ENCODE measurements around the gene GSTA1.

Gene GSTA1

DNA sequence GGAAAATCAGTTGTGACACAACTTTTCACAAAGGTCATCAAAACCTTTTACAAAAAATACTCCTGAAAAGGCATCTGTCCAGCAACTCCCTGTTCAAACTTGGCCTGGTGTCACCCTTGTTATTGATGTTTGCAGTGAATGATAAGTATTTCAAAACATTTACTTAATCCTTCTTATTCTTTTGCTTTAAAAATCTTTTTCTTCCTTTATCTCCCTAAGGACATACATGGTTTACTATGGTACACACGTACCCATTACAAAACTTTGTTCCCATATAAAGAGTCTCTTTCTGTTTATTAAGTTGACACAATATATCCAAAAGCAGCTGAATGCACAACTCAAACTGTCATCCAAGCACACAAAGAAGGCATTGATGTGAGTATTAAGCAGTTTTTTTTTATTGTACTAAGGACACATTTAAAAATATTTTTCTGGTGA, 57.8 kb downstream of the GSTA1 start:
- H3K4me1 ChIP-seq (ENCODE audit: control insufficient read depth, insufficient read depth, low read length): peaks cover 20% of the 10 kb centered on the region
- no peaks in the 10 kb centered on the region for H3K36me3 ChIP-seq (ENCODE audit: control insufficient read depth, insufficient read depth, low read length)

DNA sequence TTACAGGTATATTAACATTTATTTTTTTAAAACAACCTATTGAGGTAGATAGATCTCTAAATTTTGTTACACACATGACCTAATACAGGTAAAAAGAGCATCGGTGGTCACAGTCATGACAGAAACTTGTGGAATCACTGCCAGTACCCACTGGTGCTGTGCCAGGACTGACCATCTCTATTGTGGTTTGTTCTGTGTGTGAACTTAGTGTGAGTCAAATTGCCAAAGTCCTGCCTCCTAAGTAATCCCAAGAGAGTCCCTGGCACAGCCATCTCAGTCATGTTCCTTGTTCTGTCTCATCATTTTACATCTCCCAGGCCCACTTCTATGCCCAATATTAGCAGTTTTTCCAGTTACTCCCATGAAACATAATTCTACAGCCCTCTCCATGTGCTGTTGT, 61.7 kb downstream of the GSTA1 start:
- no peak overlapping the region for H3K9ac ChIP-seq (ENCODE audit: low read length)
- H3K27me3 ChIP-seq (ENCODE audit: control insufficient read depth, insufficient read depth, low read length): no peaks in the 10 kb centered on the region
- H3K36me3 ChIP-seq (ENCODE audit: control insufficient read depth, insufficient read depth, low read length): no peaks in the 10 kb centered on the region
- H3K4me3 ChIP-seq (ENCODE audit: low read length): no peak overlapping the region
- peaks cover 11% of the 10 kb centered on the region for H3K4me1 ChIP-seq (ENCODE audit: control insufficient read depth, insufficient read depth, low read length)
- no peaks in the 10 kb centered on the region for H3K9me3 ChIP-seq (ENCODE audit: control insufficient read depth, low read length)

More for the DNA sequence above, 57.8 kb downstream of the GSTA1 start:
- no peak overlapping the region for H3K9ac ChIP-seq (ENCODE audit: low read length)
- no peak overlapping the region for H3K4me3 ChIP-seq (ENCODE audit: low read length)
- H3K9me3 ChIP-seq (ENCODE audit: control insufficient read depth, low read length): peaks cover 2% of the 10 kb centered on the region
- H3K27me3 ChIP-seq (ENCODE audit: control insufficient read depth, insufficient read depth, low read length): no peaks in the 10 kb centered on the region

Measured in mucosa of stomach (tissue), 1 donor.